Brain microvascular endothelial cell (primary cell): ENCODE results near the gene FREM2.

Source experiments
- DNase-seq: peaks from one replicate; pipeline ENCODE4 v3.0.0-alpha.2; 2020
- H3K27ac ChIP-seq: fragments of 250-450 bp; sonication (Bioruptor Pico); 2 replicates; pipeline ENCODE4 v1.5.1; 2020; ENCODE audit warnings: mild to moderate bottlenecking, moderate library complexity
- H3K27me3 ChIP-seq: fragments of 250-450 bp; sonication (Bioruptor Pico); replicated peaks from 2 replicates; pipeline ENCODE4 v1.5.1; 2020; ENCODE audit warnings: mild to moderate bottlenecking
- H3K36me3 ChIP-seq: fragments of 250-450 bp; sonication (Bioruptor Pico); replicated peaks from 2 replicates; pipeline ENCODE4 v1.5.1; 2020; ENCODE audit warnings: mild to moderate bottlenecking
- H3K4me3 ChIP-seq: 2 replicates; pipeline ENCODE4 v1.5.1; 2011; ENCODE audit warnings: low read depth, mild to moderate bottlenecking, control low read depth, low read length, moderate library complexity
- CTCF ChIP-seq: IDR thresholded peaks from 2 replicates; pipeline ENCODE4 v1.5.1; 2011; ENCODE audit warnings: low read depth, mild to moderate bottlenecking, moderate library complexity, low read length, control low read depth, inconsistent platforms; ENCODE audit errors: missing control alignments
- in situ Hi-C: cut with HindIII; loops from 2 replicates; pipeline ENCODE4 v1.10.0; 2017; ENCODE audit warnings: low sequenced_read_pairs, low pct_ligation_motif_present

Gene FREM2

DNA sequence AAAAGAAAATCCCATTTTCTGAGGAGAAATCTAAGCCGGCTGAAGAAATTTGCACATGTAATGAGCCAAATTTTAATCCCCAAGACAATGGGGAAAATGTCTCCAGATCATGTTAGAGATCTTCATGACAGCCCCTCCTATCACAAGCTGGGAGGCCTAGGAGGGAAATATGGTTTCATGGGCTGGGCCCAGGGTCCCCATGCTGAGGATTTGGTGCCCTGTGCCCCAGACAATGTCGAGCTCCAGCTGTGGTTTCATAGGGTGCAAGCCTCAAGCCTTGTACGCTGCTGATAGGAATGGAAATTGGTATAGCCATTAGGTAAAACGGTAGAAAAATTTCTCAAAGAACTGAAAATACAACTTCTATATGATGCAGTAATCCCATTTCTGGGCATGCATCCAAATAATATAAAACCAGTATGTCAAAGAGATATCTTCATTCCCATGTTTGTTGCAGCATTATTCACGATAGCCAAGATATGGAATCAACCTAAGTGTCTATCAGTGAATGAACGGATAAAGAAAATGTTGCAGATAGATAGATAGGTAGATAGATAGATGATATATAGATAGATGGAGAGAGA, 19.3 kb upstream of the FREM2 start:
- Histone ChIP-seq H3K27ac (no peak overlapping the region), H3K27me3 (no peaks in the 10 kb centered on the region), H3K4me3 (no peak overlapping the region), H3K36me3 (no peaks in the 10 kb centered on the region)
- no peak for DNase-seq
- in situ Hi-C loops: no loop called here
- TF ChIP-seq CTCF: no peak

GRCh38 chr13:38669234-38669964, 17.5 kb upstream of the FREM2 start:
- no peak overlapping the region for H3K27ac ChIP-seq
- H3K4me3 ChIP-seq: no peak overlapping the region
- no peaks in the 10 kb centered on the region for H3K36me3 ChIP-seq
- H3K27me3 ChIP-seq: no peaks in the 10 kb centered on the region
- DNase-seq: no peak
- TF ChIP-seq CTCF: no peak
- in situ Hi-C loops: no loop called here

DNA sequence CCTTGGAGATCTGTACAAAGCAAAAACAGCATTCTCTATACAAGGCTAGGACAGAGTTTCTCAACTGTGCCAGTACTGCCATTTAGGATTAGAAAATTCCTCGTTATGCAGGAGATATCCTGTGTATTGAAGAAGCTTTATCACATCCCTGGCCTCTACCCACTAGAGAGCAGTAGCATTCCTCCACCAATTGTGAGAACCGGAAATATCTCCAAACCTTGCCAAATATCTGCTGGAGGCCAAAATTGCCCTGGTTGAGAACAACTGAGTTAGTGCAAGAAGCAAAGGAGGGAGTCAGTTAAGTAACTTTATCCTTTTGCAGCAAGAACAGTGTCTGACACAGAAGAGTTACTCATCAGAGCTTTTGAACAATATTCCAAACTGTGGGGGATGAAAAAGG, 16.2 kb upstream of the FREM2 start:
- DNase-seq: no peak
- no peak overlapping the region for H3K4me3 ChIP-seq
- TF ChIP-seq CTCF: no peak
- no peaks in the 10 kb centered on the region for H3K36me3 ChIP-seq
- H3K27me3 ChIP-seq: no peaks in the 10 kb centered on the region
- no peak overlapping the region for H3K27ac ChIP-seq
- in situ Hi-C loops: no loop called here

- H3K4me3 ChIP-seq: no peak overlapping the region
- in situ Hi-C loops: no loop called here
- no peak overlapping the region for H3K27ac ChIP-seq
- no peaks in the 10 kb centered on the region for H3K36me3 ChIP-seq
- TF ChIP-seq CTCF: no peak
- no peak for DNase-seq
- H3K27me3 ChIP-seq: no peaks in the 10 kb centered on the region
Observed at GRCh38 chr13:38671980-38672379, 14.9 kb upstream of the FREM2 start.

- no peak for DNase-seq
- no peak overlapping the region for H3K4me3 ChIP-seq
- TF ChIP-seq CTCF: no peak
- no peaks in the 10 kb centered on the region for H3K27me3 ChIP-seq
- H3K36me3 ChIP-seq: no peaks in the 10 kb centered on the region
- no peak overlapping the region for H3K27ac ChIP-seq
- in situ Hi-C loops: no loop called here
Observed at GRCh38 chr13:38674208-38674607, 12.7 kb upstream of the FREM2 start.

- DNase-seq: no peak
- Histone ChIP-seq H3K27me3 (peaks cover 7% of the 10 kb centered on the region), H3K4me3 (no peak overlapping the region), H3K36me3 (no peaks in the 10 kb centered on the region), H3K27ac (no peak overlapping the region)
- in situ Hi-C loops: no loop called here
- TF ChIP-seq CTCF: no peak
Observed at GRCh38 chr13:38680912-38681311, 6.0 kb upstream of the FREM2 start.
